ENCODE results near the gene ZGLP1.

ZGLP1 gene

GRCh38 chr19:10289167-10289835 is 20.3 kb downstream of the ZGLP1 start:
- Mint-ChIP-seq H3K36me3 (ENCODE audit: low read depth) (peaks cover 6% of the 10 kb centered on the region), H3K4me3 (peak overlapping the region; percentile 75 to 87 (median 84)), H3K9me3 (peaks cover 3% of the 10 kb centered on the region), H3K4me1 (peaks cover 25% of the 10 kb centered on the region), H3K27me3 (ENCODE audit: low read depth) (peaks cover 94% of the 10 kb centered on the region), H3K27ac (no peak overlapping the region)
- TF ChIP-seq CTCF (IDR thresholded peaks at IDR 0.05; ENCODE audit: unreplicated experiment in 3 of 3): no peak

DNA sequence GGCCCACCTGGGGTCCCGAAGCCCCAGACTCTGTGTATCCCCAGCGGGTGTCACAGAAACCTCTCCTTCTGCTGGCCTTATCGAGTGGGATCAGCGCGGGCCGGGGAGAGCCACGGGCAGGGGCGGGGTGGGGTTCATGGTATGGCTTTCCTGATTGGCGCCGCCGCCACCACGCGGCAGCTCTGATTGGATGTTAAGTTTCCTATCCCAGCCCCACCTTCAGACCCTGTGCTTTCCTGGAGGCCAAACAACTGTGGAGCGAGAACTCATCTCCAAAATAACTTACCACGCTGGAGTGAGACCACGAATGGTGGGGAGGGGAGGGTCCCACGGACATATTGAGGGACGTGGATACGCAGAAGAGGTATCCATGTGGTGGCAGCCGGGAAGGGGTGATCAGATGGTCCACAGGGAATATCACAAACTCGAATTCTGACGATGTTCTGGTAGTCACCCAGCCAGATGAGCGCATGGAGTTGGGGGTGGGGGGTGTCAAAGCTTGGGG is 20.9 kb downstream of the ZGLP1 start:
- H3K4me3 Mint-ChIP-seq: peak overlapping the region; percentile 75 to 87 (median 84)

GRCh38 chr19:10286803-10287737 is 22.5 kb downstream of the ZGLP1 start, which contains the start of gene ICAM4:
Gene ICAM4 (plus strand): TSS chr19:10286955. CDS start chr19:10287013, 58 bp downstream.
- TF ChIP-seq CTCF (IDR thresholded peaks at IDR 0.05; ENCODE audit: unreplicated experiment in 3 of 3): no peak

More for the DNA sequence above, 20.9 kb downstream of the ZGLP1 start:
- no peak for TF ChIP-seq CTCF (IDR thresholded peaks at IDR 0.05; ENCODE audit: unreplicated experiment in 3 of 3)
- Mint-ChIP-seq H3K36me3 (ENCODE audit: low read depth) (peaks cover 6% of the 10 kb centered on the region), H3K4me1 (peaks cover 25% of the 10 kb centered on the region), H3K27me3 (ENCODE audit: low read depth) (peaks cover 88% of the 10 kb centered on the region), H3K9me3 (peaks cover 3% of the 10 kb centered on the region), H3K27ac (peak overlapping the region in 2 of 3 experiments; percentile 21 to 55)

GRCh38 chr19:10285393-10285792 is 24.2 kb downstream of the ZGLP1 start:
- Mint-ChIP-seq H3K9me3 (no peaks in the 10 kb centered on the region), H3K36me3 (ENCODE audit: low read depth) (peaks cover 6% of the 10 kb centered on the region), H3K4me1 (peaks cover 16% of the 10 kb centered on the region), H3K4me3 (no peak overlapping the region), H3K27me3 (ENCODE audit: low read depth) (peaks cover 64% of the 10 kb centered on the region), H3K27ac (peak overlapping the region in 2 of 3 experiments; percentile 93 to 97)
- TF ChIP-seq CTCF (IDR thresholded peaks at IDR 0.05; ENCODE audit: unreplicated experiment in 3 of 3): no peak

More at GRCh38 chr19:10286803-10287737, 22.5 kb downstream of the ZGLP1 start, which contains the start of gene ICAM4:
- H3K4me1 Mint-ChIP-seq: peaks cover 25% of the 10 kb centered on the region
- no peaks in the 10 kb centered on the region for H3K9me3 Mint-ChIP-seq
- H3K27me3 Mint-ChIP-seq (ENCODE audit: low read depth): peaks cover 81% of the 10 kb centered on the region
- peak within 1 kb of the TSS; percentile 91 to 97 (median 93) for H3K27ac Mint-ChIP-seq
- H3K36me3 Mint-ChIP-seq (ENCODE audit: low read depth): peaks cover 6% of the 10 kb centered on the region
- peak within 1 kb of the TSS; percentile 29 to 50 (median 32) for H3K4me3 Mint-ChIP-seq

GRCh38 chr19:10284960-10285278 is 24.7 kb downstream of the ZGLP1 start:
- H3K4me1 Mint-ChIP-seq: peaks cover 14% of the 10 kb centered on the region
- peaks cover 59% of the 10 kb centered on the region for H3K27me3 Mint-ChIP-seq (ENCODE audit: low read depth)
- TF ChIP-seq CTCF (IDR thresholded peaks at IDR 0.05; ENCODE audit: unreplicated experiment in 3 of 3): no peak
- H3K9me3 Mint-ChIP-seq: no peaks in the 10 kb centered on the region
- H3K4me3 Mint-ChIP-seq: no peak overlapping the region
- peaks cover 6% of the 10 kb centered on the region for H3K36me3 Mint-ChIP-seq (ENCODE audit: low read depth)
- peak overlapping the region in 1 of 3 experiments; percentile 97 for H3K27ac Mint-ChIP-seq
